Ecto neural progenitor cell (in vitro differentiated cells): ENCODE results near the gene PLXNA4.

Source experiments
- DNase-seq: peaks from one replicate; pipeline ENCODE4 v3.0.0-alpha.2; 2018; ENCODE audit warnings: low spot score

The PLXNA4 gene

DNA sequence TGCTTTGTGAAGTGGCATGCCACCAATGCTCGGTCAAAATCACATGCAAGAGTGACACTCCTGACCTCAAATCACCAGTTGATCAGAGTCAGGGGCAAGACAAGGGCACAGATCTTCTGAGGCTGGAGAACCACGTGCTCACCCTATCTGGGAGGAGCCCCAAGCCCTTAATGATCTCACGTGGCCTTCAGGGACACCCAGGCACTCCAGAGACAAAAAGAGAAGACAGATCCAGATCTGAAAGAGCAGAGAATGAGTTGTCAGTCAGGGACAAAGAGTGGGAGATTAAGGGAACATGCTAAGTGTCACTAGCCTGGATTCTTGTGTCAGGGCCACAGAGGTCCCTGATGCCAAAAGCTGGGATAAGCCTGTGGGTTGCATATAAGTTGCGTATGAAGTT is 134.3 kb downstream of the PLXNA4 start:
- no peak for DNase-seq

DNA sequence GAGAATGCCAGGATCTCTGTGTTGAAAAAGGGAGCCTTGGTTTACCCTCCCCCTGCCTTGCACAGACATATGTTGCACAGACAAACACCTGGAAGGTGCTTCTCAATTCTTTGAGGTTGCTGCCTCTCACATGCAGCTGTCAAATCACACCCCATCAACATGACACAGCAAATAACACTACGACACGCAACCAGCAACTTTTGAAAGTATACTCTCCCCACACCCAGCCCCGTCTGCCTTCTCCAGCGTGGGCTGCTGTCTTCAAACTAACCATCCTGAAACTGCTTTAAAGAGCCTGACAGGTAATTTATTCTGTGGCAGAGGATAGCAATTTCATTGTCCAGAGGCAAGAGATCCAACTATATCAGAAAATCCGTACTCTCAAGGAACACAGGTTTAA is 136.1 kb downstream of the PLXNA4 start:
- no peak for DNase-seq

DNA sequence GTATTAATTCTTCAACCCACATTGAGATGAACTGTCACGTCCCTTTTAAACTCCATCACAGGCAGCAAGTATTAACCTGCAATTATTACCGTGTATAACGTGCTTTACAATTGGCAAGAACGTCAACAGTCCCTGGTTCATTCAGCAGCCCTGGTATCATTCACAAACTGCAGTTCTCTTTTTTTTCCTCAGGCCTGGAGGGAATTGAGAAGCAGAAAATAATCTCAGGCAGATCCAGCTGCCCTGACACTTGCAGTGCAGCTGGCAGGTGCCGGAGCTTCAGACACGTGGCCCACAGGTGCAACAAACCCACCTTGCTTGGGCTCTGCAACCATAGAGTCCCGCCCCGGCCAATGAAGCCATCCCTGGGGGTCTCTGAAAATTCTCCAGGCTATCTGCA is 137.3 kb downstream of the PLXNA4 start:
- no peak for DNase-seq

DNA sequence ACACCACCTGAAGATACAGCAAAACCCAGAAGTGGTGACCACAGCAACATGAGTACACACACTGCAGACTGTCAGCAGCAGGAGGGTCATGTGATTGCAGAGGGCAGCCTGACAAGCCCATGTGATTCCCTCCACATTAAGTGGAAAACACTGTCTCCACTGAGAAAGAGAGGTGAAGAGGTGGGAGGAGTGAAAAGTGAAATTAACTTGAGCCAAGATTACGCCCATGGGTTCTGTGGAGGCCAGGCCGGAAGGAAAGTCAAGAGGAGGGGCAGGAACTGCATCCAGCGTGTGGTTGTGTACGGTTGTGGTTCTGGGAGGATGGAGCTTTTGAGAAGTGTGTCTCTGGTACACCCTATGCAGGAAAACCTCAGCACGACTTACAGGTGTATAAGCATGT is 138.5 kb downstream of the PLXNA4 start:
- no peak for DNase-seq

DNA sequence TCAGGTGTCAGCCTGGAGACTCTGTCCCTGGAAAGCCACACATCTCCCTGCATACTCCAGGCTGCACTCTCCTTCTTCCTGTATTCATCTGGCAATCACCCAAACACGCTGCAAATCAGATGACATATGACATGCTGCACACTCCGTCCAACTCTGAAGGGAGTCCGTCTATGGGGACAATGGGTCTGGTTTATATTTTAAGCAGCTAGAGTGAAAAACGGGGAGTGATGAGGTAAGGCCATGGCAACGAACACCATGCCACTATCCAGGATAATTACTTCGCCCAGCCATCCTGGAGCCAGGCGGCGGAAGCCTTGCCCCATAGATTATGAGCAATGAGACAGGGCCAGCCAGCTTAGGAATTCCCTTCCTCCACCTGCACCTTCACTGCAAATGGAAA is 140.1 kb downstream of the PLXNA4 start:
- DNase-seq, result no peak

DNA sequence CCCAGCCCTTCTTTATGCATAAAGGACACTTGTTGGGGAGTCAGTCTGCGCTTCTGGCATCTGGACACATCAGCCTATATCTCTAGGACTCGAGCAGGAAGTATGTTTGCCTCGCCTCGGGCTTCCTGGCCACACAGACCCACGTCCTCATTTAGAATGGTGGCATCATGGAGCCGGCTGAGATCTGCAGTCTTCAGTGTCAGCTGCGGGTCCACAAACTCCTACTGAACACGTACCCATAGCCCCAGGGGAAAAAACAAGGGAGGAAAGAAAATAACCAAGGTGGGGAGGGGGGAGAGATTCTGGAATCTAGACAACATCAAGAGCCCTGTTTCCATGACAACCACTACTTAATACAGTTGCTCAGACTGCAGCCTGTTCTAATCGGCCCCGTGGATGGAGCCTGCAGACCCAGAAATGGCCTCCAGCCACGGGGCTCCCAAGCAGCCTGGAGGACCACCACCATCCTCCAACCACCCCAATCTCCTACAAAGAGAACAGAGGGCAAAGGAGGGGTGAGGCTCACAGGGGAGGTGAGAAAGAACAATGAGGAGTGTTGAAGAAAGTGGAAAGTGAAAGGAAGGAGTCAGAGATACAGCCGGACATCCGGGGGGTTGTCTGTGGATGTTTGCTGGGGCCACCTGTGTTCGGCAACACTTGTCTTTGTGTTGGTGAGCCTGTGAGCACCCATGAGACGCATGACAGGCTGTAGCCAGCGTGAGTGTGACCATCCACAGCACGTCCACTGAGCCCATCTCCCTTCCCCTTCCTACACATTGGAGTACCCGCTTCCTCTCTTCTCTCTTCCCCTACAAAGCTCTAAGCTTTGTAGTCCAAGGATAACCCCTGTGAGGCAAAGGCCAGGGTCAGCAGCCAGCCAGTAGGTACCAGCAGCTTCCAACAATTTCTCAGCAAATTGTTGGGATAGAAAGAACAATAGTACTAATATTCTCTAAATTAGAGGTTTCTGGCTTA is 141.0 kb downstream of the PLXNA4 start:
- no peak for DNase-seq

DNA sequence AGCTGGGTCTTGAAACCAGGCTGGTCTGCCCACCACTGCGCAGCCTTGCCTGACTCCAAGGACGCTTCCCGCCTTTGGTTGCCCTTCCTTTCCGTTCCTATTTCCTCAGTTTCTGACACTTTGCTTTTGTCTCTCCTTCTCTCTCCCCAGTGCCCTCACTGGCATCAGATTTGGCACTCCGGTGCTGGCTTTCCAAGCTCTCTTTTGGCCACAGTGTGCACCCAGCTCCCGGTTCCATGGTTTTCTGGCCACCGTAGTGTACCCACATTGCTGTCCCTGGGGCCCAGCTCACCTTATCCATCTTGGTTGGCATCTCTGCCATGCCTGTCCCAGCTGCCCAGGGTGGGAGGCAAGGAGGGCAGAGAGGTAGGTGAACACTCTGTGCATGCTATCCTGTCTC is 142.2 kb downstream of the PLXNA4 start:
- DNase-seq, result no peak

DNA sequence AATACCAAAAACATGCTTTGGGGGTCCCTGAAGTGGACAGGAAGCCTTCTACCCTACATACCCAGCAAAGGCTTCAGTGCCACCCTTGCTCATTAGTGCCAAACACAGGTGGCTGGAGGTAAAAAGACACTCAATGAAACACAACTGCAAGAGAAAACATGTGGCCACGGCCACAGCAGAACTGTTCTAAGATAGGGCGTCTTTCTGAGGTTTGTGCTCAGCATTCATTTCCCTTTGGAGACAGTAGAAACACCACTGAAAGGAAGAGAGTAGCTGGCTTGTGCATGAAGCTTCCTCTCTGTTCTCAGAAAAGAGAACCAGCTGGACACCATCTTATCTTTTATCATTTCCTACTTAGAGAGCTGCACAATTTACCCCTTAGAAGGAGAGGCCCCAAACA is 143.0 kb downstream of the PLXNA4 start:
- DNase-seq, result no peak

DNA sequence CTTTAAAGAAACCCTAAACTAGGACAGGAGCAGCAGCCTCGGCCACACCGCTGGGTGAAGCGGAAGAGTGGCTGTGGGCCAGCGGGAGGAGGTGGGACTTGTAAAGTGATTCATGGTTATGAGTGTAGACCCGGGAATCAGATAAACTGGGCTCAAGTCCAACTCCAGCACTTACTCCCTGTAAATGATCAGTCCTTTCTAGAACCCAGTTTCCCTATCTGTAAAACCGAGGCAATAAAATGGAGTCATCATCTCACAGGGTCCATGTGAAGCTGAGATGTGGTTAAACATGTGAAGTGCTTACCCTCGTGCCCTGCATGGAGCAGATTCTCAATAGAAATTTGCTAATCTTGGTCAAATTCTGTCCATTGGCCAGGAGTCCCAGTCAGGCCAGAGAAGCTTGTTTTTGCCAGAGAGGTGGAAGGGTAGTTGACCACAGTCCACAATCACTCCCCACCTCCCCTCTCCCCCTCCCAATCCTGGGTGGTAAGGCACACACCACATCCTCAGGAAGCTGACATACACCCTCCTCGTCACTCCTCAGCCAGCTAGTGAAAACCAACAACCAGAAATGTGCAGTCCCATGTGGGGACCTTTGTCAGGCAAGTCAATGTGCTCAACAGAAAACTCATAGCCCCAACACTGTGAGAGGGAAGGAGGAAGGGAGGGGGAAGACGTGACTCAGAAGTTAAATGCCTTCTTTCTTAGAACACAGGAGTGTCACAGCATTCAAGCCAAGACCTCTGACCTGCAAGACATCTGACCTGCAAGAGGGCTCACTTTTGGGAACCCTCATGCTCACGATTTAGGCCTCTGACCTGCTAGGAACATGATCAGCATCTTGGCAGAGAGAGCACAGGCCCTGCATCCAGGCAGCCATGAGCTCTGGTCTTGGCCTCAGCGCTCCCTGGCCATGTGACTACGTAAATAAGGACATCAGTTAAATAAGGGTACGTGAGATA is 145.1 kb downstream of the PLXNA4 start:
- DNase-seq, result no peak

DNA sequence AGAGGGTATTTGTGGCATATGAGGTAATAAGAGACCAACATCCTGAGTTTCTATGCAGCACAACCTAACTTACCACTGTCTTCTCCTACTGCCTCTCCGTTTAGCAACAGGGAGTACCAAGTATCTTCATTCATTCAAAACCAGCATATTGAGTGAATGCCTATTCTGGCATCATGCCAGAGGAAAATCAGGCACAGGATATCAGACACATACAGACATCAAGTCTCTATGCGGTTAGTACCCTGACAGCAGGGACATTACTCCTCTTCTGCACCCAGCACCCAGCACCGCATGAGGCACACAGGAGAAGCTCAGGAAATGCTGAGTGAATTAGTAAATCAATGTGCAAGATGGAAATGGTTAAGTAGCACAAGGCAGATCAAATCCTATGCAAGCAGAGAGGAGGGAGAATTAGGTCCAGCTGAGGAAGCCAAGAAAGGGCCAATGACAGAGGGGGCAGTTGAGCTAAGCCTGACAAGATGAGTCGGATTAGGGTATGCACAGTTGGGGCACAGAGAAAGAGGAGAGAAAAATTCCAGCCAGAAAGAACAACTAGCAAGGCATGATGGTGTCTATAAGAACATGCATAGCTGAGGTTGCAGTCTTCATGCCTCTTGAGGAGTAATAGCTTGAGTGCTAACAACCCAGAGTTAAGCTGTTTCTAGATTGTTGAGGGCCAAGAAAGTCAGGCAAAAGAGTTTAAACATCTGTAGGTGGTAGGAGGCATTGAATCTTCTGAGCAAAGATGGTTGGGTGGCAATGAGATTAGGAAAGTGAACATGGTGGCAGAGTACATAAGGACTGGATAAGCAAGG is 146.0 kb downstream of the PLXNA4 start:
- DNase-seq, result no peak

DNA sequence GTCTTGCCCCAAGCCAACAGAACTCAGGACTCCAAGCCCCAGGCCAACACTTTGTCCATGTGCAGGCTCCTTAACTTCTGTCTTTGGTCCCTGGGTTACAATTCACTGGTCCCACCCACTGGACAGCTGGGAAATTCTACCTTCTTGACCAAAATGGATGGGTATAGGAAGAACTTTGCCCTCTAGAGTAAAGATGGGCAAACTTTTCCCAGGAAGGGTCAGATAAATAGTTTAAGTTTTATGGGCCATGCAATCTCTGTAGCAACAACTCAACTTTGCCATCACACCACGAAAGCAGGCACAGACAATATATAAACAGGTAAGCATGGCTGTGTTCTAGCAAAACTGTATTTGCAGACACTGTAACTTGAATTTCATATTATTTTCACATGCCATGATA is 147.1 kb downstream of the PLXNA4 start:
- no peak for DNase-seq

DNA sequence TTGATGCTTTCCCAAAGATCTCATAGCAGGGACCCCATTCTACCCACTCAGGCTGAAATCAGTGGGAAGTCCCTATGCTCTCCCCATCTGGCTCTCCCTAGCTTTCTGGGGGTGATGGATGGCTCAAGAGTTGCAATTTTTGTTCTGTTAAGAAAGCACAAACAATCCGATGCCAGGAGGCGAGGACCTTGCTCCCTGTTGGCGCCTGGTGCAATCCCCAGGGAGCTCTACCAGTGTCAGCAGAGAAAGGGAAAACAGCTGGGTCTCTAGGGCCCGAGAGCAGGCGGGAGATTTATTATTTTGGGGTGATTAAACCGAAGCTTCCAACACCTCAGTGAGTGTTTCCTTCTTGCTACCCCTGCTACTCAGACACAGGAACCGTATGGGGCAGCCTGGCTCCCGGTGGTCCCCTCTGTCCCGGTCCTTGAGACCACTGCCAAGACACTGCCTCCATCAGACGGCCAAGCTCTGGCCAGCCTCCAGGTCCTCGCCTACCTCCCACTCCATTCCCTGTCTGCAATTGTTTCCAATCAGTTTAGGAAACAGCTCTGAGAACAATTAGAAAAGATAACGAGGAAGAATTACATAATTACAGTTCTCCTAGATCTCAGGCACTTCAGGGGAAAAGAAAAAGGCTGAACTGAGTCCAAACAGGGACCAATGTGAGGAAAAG is 147.9 kb downstream of the PLXNA4 start:
- DNase-seq, result no peak

DNA sequence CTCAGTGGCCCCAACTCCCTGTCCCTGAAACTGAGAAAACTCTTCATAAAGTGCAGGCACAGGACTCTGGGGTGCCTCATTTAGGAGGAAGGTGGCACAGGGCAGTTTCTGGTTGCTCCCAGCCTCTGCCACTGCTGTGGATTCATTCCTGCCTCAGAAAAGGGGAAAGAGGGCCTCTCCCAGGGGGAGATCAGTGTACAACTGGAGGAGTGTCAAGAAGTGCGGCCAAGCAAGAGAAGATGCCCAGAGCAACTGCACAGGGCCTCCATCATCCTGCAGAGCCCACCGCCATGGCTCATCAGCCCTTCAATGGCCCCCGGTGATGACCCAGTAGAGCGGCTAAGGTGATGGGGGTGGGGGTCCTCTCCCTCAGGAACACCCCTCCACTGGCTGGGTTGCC is 150.3 kb downstream of the PLXNA4 start:
- DNase-seq, result no peak

DNA sequence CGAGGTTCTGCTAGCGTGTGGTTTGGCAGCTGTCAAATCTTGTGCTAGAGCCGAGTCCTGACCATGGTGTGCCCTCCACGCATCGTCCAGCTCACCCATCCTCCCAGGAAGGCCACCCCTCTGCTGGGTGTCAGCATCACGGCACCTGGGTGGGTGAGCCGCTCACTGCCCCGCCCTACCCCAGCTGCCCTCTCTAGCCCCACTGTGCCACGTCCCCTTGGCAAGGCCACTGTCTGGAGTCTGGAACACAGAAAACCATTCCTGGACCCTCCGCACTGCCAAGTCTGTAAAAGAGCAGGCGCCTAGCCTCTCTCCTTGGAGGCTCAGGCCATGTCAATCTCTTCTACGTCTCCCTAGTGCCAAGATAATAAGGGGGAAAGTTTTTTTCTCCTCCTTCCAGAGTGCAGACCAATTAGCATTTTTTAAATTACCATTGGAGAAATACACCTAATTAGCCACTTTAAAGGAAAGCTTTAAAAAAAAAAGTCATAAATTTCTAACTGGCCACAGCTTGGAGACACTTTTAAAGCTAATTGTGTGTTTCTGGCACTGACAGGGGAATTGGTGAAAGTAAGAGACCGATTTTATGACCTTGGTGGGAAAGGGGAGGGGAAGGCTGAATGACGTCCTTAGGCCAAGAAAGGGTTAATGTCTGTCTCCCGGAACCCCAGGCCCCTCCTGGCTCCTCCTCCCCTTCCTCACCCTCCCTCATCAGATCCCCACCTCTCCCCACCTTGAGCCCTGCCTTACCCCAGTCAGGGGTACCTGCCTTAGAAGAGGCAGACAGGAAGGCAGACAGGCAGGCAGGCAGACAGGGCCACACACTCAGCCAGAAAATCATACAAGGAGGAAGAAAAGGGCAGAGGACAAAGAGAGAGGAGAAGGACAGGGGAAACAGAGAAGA is 151.2 kb downstream of the PLXNA4 start:
- no peak for DNase-seq

DNA sequence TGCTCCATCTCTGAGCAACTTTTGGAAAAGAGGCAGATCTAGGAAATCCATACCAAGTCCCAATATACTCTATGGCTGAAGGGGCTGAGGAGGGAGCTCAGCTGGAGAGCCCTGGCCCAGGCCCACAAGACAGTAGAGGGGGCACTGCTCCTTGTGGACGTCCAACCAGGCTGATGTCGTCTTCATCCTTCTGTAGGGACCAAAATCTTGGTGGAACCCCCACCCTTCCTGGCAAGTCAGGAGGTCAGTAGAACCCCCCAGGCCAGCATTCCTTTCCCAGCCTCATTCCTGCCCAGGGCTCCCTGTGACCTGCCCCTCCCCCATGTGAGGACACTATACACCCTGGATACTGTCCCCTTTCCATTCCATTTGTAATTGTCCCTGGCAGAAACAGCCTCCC is 152.0 kb downstream of the PLXNA4 start:
- no peak for DNase-seq

DNA sequence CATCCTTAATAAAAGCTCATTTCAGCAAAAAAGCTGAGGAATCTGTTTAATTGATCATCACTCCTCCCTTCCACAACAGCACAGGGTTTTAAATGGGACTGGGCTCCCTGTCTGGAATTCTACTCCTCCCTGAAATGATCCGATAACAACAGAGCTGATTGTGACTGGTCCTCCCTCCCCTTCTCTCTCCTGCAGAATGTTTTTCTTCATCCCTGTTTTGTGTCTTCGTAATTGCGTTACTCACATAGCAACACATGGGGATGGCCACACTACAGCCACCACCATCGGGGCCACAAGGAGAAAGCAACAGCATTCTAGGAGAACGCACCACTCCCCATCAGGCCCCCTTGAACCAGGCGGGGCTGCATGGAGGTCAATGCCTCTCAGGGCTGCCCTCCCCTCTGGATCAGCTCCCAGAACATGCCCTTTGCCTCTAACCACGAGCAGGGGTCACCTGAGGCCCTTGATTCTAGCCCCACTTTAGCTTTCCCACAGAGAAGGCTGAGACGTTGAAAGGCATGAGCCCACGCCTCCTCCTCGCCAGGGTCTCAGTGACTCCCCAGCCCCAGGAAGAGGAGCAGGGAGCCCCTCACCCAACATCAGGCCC is 152.6 kb downstream of the PLXNA4 start:
- DNase-seq, result no peak

DNA sequence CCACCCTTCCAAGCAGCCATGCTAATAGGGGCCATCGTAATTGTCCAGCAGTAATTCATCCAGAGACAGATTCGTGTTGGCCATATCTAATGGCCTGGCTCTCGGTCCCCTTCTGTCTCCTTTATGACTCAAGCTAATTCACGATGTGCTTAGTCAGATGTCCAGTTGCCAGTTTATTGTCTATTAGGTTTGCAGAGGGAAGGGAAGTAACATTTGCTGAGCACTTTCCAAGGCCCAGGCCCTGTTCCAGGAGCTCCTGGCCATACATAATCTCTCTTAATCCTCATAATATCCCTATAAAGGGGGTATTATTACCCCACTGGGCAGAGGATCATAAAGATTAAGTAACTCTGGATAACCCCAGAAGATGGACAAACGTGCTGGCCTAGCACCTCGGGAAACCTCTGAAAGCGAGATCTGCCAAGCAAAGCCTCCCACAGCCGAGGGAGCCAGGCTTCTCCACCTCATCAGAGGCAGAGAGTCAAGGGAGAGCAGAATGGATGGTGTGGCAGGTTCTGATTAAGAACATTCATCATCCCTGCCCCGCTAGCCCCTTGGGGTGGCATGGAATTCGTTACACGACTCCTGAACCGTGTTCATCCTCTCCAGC is 153.7 kb downstream of the PLXNA4 start:
- no peak for DNase-seq

DNA sequence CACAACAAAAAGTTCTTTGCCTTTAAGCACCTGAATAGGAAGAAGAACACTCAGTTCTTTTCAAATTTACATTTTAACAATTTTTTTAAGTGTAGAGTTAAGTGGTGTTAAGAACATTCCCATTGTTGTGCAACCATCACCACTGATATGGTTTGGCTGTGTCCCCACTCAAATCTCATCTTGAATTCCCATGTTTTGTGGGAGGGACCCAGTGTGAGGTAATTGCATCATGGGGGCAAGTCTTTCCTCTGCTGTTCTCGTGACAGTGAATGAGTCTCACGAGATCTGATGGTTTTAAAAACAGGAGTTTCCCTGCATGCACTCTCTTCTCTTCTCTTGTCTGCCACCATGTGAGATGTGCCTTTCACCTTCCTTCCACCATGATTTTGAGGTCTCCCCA is 155.7 kb downstream of the PLXNA4 start:
- DNase-seq, result no peak

DNA sequence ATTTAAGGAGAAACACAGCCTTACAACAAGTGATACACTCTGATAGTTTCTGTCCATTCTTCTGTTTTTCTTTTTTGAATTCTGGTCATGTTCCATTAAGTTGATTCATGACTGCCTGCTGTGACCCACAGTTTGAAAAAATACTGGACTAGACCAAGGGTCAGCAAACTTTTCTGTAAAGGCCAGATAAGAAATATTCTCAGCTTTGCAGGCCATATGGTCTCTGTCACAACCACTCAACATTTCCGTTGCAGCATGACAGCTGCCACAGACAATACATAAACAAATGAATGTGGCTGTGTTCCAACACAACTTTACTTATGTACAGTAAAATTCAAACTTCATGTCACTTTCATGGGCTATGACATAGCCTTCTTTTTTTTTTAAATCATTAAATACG is 156.7 kb downstream of the PLXNA4 start:
- no peak for DNase-seq

DNA sequence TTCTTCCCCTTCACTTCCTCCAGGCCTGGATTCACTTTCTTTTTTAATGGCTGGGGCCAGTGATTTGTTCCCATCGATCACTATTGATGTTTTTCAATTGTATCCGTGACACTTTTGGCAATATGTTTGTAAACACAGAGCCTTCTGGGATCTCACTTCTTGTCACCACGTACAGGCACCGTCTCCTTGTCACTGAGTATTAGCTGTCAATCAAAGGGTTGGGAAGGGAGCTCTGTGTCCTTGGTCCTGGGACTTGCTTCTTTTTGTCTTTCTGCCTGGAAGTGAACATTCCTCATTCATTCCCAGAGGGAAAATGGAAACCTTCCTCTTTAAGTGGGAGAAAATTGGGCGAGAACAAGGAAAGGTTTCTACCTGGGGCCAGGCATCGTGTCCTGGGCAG is 157.4 kb downstream of the PLXNA4 start:
- DNase-seq, result no peak
